Fibroblast of lung (primary cell): ENCODE data around the gene NOL3. TPM values are rescaled to one million over a fixed set of nuclear protein-coding genes. Genes with fewer than 3 reads are reported as not detected.

Source experiments
- DNase-seq, 2 donors: peaks; one replicate each; pipeline versions ENCODE4 v3.0.0 to v3.0.0-alpha.2; 2010; ENCODE audit warnings: low read depth in 2 of 2
- H2AFZ ChIP-seq: 2 replicates; pipeline ENCODE4 v1.5.1; 2012; ENCODE audit warnings: low read length, control low read depth, inconsistent platforms
- H3K27ac ChIP-seq: 2 replicates; pipeline ENCODE4 v1.5.1; 2011; ENCODE audit warnings: low read length, control low read depth; ENCODE audit not compliant: insufficient read depth
- H3K27me3 ChIP-seq: 2 replicates; pipeline ENCODE4 v1.5.1; 2011; ENCODE audit warnings: mild to moderate bottlenecking, low read length; ENCODE audit not compliant: control insufficient read depth, insufficient read depth
- H3K36me3 ChIP-seq: 2 replicates; pipeline ENCODE4 v1.5.1; 2011; ENCODE audit warnings: low read length; ENCODE audit not compliant: control insufficient read depth, insufficient read depth
- H3K4me1 ChIP-seq: 2 replicates; pipeline ENCODE4 v1.5.1; 2011; ENCODE audit warnings: low read length; ENCODE audit not compliant: control insufficient read depth, insufficient read depth; ENCODE audit errors: extremely low read depth
- H3K4me2 ChIP-seq: 2 replicates; pipeline ENCODE4 v1.5.1; 2011; ENCODE audit warnings: low read length, control low read depth; ENCODE audit not compliant: insufficient read depth; ENCODE audit errors: extremely low read depth
- H3K4me3 ChIP-seq, 4 experiments: fragments of 200-600 bp in 1 of 4; sonication (generic) in 1 of 4; replicated peaks in 1 of 4; 2 replicates each; pipeline ENCODE4 v1.5.1; 2011 to 2016; ENCODE audit warnings: low read length in 4 of 4, low read depth in 3 of 4, mild to moderate bottlenecking in 3 of 4, control low read depth in 2 of 4, inconsistent platforms in 1 of 4, mixed read lengths in 1 of 4; ENCODE audit not compliant: insufficient read depth in 1 of 4; ENCODE audit errors: control extremely low read depth in 1 of 4
- H3K79me2 ChIP-seq: 2 replicates; pipeline ENCODE4 v1.5.1; 2012; ENCODE audit warnings: mild to moderate bottlenecking, low read length, inconsistent platforms; ENCODE audit not compliant: control insufficient read depth, insufficient read depth
- H3K9ac ChIP-seq: 2 replicates; pipeline ENCODE4 v1.5.1; 2011; ENCODE audit warnings: mild to moderate bottlenecking, low read length, control low read depth; ENCODE audit not compliant: insufficient read depth
- H3K9me3 ChIP-seq: 2 replicates; pipeline ENCODE4 v1.5.1; 2012; ENCODE audit warnings: low read depth, low read length; ENCODE audit not compliant: control insufficient read depth, insufficient read depth
- H4K20me1 ChIP-seq: 2 replicates; pipeline ENCODE4 v1.5.1; 2011; ENCODE audit warnings: low read length; ENCODE audit not compliant: control insufficient read depth, insufficient read depth; ENCODE audit errors: extremely low read depth
- CTCF ChIP-seq, 2 donors: IDR thresholded peaks in 1 of 2; conservative IDR thresholded peaks in 1 of 2; 1 replicate in 1 of 2; 2 replicates in 1 of 2; pipeline ENCODE4 v1.5.1; 2011 to 2012; ENCODE audit warnings: low read length in 2 of 2, control low read depth in 1 of 2, inconsistent platforms in 1 of 2, low read depth in 1 of 2, mild to moderate bottlenecking in 1 of 2
- EZH2 ChIP-seq: IDR thresholded peaks from 2 replicates; pipeline ENCODE4 v1.5.1; 2012; ENCODE audit warnings: low read length, control low read depth, mild to moderate bottlenecking; ENCODE audit errors: missing control alignments
- polyA plus RNA-seq, 2 donors: library from polyadenylated mRNA; depleted of rRNA in 1 of 2; stranded (reverse) in 1 of 2; unstranded in 1 of 2; fragments of >200 nt; gene quantifications; 2 replicates each; pipeline ENCODE4 v1.2.1, GENCODE V29; 2011 to 2012; ENCODE audit warnings: missing spikeins in 1 of 2
- total RNA-seq: library from RNA; depleted of rRNA; stranded (reverse); fragments of >200 nt; gene quantifications from 2 replicates; pipeline ENCODE4 v1.2.1, GENCODE V29; 2014

The NOL3 gene
- total and polyA plus RNA-seq, 2 donors (not counting 1 experiment from before 2014, with no cell fraction given): 8.0 to 23.3 TPM

DNA sequence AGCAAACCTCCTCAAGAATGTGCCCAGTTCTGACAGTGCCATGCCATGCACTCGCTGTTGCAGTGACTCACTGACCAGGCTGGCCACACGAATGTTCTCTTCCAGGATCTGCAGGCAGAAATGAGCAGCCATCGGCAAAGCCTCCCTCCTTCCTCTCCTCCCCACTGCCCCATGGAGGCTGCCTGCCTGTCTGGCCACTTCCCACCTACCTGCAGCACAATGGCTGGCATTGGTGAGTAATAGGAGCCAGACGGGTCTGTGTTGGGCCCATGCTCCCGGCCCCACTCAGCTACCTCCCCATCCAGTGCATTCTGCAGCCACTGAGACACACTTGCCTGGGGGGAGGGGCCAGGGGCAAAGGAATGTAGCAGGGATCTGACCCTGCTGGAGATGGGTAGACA is 16.2 kb downstream of the NOL3 start:
- Histone ChIP-seq H3K4me2 (no peak overlapping the region), H2AFZ (no peak overlapping the region), H3K27ac (no peak overlapping the region), H3K4me3 (no peak overlapping the region), H3K27me3 (no peaks in the 10 kb centered on the region), H3K36me3 (no peaks in the 10 kb centered on the region), H3K79me2 (peaks cover 9% of the 10 kb centered on the region), H4K20me1 (no peaks in the 10 kb centered on the region), H3K9me3 (no peaks in the 10 kb centered on the region), H3K4me1 (peaks cover 25% of the 10 kb centered on the region), H3K9ac (no peak overlapping the region)
- DNase-seq: no peak
- TF ChIP-seq EZH2 (no peak), CTCF (conservative IDR thresholded peaks at IDR 0.05 in 1 of 2, IDR thresholded peaks at IDR 0.05 in 1 of 2; ENCODE audit: low read depth in 1 of 2, low read length in 2 of 2) (no peak)

GRCh38 chr16:67187175-67187890 is 17.0 kb downstream of the NOL3 start:
- Histone ChIP-seq H3K27ac (no peak overlapping the region), H3K36me3 (no peaks in the 10 kb centered on the region), H3K9me3 (no peaks in the 10 kb centered on the region), H3K4me3 (no peak overlapping the region), H3K4me1 (peaks cover 25% of the 10 kb centered on the region), H4K20me1 (no peaks in the 10 kb centered on the region), H2AFZ (no peak overlapping the region), H3K79me2 (peaks cover 10% of the 10 kb centered on the region), H3K9ac (no peak overlapping the region), H3K4me2 (no peak overlapping the region), H3K27me3 (no peaks in the 10 kb centered on the region)
- TF ChIP-seq CTCF (conservative IDR thresholded peaks at IDR 0.05 in 1 of 2, IDR thresholded peaks at IDR 0.05 in 1 of 2; ENCODE audit: low read depth in 1 of 2, low read length in 2 of 2) (no peak), EZH2 (no peak)
- DNase-seq: no peak

DNA sequence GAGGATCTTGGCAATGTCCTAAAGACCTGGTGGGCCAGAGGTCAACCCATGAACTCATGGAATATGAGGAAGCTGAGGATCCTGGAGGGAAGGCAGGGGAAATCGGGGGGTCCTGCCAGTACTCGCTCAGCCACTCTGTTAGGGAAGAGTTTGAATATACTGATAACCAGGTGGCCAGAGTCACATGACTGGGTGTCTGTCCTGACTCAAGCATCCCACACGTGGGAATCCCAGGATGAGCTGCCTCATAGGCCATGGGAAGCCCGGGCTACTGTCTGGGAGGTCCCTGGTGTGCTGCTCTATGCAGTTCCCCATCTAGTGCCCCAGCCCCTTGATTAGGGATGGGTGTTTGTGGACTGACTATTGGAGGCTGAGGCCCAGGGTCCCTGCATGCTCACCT is 18.0 kb downstream of the NOL3 start:
- TF ChIP-seq CTCF (conservative IDR thresholded peaks at IDR 0.05 in 1 of 2, IDR thresholded peaks at IDR 0.05 in 1 of 2; ENCODE audit: low read depth in 1 of 2, low read length in 2 of 2) (no peak), EZH2 (no peak)
- no peaks in the 10 kb centered on the region for H3K36me3 ChIP-seq
- H4K20me1 ChIP-seq: no peaks in the 10 kb centered on the region
- H3K4me2 ChIP-seq: no peak overlapping the region
- H3K27me3 ChIP-seq: no peaks in the 10 kb centered on the region
- H3K4me3 ChIP-seq: no peak overlapping the region
- no peak for DNase-seq
- H3K27ac ChIP-seq: no peak overlapping the region
- no peak overlapping the region for H3K9ac ChIP-seq
- H3K9me3 ChIP-seq: no peaks in the 10 kb centered on the region
- H2AFZ ChIP-seq: no peak overlapping the region
- H3K4me1 ChIP-seq: peaks cover 27% of the 10 kb centered on the region
- H3K79me2 ChIP-seq: peaks cover 13% of the 10 kb centered on the region
